DMS 273 (cell line): Measurements from ENCODE around the gene HOXC10.
A peak's percentile ranks its signal among the peaks of the same experiment; 100 is the strongest.

Experiments
- DNase-seq: peaks from one replicate; lab custom pipeline; 2025; ENCODE audit not compliant: unreplicated experiment; lab: John Stamatoyannopoulos, UW

HOXC10 gene

DNA sequence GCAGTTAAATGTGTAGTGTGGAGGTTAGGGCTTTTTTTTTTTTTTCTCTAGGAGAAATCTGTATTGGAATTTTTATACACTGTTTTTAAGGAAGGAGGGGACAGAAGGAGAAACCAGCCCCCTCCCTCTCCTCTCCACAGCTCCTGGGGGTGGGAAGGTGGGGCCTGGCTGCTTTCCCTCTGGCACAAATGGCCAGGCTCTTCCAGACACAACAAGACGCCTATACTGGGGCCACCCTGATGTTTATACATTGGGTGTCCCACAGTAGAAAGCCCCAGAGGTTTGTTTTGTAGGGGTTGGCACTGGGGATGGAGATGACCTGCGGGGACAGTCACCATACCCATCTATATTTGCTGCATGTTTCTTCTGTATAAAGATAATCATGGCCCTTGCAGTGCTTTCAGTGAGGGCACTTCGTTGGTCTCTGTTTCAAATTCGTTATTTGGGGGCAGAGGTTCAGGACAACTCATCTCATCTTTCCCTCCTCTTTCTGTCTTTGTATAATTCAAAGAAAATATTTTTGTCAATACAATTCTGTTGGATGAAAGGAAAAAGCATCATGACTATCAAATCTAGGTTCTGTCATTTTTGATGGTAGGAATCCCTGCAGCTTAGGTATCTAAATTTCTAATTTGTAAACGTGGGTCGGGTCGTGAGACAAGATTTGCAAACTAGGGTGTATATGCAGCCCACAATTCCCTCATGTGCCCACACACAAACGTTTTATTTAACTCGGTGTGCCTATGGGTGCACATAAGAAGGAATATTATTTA, 7.9 kb upstream of the HOXC10 start:
- DNase-seq, result no peak

DNA sequence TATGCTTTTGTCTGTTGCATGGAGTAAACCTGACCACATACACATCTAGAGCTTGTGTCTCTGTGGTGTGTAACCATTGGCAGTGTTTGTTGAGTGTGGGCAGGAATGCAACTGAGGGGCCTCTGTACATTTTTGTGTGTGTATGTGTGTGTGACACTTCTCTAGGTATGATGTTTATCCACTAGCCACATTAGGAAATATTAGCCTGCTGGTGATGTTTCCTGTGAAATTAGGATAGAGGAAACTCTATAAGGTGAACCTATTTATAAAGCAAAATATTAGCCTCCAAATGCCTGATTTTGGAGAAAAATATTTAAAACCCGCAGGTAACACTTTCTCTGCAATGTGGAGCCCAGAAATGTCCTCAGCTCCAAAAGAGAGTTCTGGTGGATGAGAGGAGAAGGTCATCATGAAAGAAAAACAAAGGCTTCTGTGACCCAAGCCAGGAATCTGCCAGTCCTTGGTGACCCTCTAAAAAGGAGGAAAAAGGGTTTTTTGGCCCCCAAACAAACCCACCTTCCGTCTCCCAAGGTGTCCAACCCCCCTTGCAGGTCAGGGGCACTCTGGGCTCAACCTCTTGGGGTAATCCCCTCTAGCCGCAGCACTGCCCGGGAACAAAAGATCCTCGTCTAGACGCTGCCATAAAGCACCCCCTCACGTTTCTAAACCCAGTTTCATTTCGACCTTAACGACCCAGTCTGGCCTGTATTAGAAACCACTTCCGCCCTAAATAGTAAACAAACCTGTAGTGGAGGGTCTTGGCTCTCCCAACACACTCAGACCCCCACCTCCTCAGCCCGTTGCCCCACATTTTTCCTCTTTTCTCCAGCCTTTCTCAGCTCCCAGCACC, 7.1 kb upstream of the HOXC10 start:
- no peak for DNase-seq

GRCh38 chr12:53978477-53979356, 6.2 kb upstream of the HOXC10 start:
- no peak for DNase-seq

DNA sequence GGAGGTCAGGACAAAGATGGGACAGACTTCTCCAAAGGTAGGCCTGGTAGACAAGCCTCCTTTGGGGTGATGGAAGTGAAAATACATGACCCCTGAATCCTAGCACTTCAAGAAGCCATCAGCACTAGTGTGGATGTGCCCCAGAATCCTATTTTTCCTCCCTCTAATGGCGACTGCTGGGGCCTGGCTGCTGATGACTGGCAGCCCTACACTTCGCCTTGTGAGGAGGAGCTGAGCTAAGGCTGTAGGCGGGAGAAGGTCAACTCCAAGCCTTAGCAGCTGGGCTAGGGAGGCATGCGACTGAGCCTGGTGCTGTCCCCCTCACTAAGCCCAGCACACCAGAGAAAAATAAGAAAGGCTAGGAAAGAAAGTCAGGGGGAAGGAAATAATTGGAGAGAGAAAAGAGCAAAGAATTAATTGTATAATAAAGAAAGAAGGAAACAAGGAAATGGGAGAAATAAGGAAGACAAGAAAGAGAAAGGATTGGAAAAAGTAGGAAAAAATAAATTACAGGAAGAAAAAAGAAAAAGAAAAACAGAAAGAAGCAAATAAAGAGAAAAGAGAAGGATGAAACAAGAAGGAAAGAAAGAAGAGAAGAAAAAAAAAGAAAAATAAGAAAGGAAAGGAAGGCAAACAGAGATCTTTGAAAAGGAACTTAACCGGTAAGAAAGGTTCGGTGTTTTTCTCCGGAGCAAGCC, 4.7 kb upstream of the HOXC10 start:
- no peak for DNase-seq

GRCh38 chr12:53980802-53981496, 4.0 kb upstream of the HOXC10 start:
- no peak for DNase-seq

GRCh38 chr12:53981634-53982565, 3.0 kb upstream of the HOXC10 start:
- DNase-seq, result no peak

DNA sequence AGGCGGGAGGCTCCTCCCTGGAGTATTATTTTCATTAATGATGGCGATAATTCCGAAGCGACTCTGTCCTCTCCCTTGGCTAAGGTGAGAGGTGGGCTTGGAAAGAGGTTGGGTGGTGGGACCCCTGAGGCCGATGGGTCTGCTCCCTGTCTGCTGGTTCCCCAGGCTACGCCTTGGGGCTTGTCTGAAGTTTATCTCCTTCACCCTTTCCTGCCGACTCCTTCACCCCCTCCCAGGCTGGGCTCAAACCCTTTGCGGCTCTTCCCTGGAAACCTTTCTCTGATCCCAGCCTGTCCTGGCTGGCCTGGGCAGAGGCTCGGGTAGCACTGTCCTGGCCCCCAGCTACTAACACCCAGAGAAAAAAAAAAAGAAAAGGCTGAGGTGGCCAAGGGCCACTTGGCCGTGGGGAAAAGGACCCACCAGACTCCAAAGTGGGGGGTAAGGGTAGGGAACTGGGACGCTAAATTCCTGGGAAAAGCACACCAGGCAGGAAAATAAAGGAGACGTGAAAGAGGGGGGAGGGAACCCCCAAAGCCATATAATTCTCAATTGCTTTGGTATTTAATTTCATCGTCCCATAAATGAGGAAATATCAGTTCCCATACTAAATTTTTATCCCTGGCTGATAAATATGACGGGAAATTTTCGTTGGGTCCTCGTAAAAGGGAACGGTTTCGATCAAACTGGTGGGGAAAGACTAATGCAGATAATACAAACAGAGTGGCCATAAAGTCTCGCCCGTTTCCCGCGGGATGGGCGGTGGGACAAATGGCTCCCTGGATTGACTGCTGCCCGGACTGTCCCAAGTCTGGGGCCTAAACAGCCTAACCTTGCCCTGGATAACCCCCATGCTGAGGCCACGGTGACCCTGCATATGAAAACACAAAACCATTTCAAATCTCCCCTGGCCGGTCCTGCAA, 2.0 kb upstream of the HOXC10 start:
- DNase-seq, result no peak

- DNase-seq, result no peak
These were observed 1.4 kb upstream of the HOXC10 start for GRCh38 chr12:53983568-53983949.

DNA sequence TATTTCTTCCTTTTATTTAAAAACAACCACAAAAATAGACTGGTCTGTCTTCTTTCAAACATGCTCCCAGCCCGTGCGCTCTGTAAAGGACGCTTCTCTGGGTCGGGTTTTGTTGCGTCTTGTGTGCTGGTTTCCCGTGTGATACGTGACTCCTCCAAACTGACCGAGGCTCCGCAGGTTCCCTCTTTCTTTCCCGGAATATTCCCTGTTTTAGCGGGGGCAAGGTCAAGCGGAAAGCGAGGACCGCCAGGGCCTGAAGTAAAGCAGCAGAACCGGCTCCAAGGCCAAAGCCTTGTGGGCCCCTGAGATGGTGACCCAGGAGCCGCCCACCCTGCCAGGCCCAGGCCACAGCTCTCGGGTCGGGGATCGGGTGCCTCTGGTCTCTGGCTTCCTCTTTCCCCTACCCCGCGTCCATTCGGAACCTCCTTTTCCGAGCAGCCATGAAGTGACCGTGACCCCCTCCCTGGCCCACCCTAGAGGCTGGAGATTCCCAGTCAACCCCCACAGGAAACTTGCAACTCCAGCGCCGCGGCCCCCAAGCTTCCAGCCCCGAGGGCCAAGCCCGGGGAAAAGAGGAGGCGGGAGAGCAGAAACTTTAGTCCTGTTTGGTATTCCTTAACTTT, 885 bp upstream of the HOXC10 start:
- no peak for DNase-seq

- DNase-seq, result no peak
These were observed 697 bp downstream of the HOXC10 start for GRCh38 chr12:53985692-53985993.

DNA sequence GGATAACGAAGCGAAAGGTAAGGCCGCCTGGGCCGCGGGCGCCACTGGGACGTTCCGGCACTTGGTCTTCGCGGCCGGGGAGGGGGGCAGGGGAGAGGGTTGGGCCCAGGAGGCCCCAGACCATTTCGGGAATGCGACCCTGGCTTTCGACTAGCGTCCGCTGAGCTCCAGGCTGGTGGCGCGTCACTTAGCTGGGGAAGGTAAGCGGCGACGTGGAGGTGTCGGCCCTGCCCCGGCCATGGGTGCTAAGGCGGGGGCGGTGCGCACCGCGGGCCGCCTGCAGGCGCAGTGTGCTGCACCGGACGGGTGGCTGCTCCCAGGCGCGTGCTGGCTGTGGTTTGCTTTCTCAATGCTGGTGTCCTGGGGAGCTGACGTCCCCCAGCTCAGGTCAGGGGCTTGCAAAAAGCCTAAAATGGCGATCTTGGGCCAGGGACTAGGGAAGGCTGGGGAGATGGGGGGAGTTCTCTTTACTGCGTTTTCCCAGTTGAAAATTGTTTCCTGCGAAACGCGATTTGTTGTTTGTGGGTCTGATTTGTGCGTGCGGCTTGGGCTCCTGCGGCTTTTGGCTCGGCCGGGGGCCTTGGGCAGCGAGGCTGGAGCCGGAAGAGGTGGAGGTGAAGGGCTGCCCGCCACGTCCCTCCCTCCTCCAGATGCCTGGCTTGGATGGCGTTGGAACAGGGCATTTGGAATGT, 1.2 kb downstream of the HOXC10 start:
- DNase-seq, result no peak

- no peak for DNase-seq
These were observed 1.9 kb downstream of the HOXC10 start for GRCh38 chr12:53986686-53987483.

DNA sequence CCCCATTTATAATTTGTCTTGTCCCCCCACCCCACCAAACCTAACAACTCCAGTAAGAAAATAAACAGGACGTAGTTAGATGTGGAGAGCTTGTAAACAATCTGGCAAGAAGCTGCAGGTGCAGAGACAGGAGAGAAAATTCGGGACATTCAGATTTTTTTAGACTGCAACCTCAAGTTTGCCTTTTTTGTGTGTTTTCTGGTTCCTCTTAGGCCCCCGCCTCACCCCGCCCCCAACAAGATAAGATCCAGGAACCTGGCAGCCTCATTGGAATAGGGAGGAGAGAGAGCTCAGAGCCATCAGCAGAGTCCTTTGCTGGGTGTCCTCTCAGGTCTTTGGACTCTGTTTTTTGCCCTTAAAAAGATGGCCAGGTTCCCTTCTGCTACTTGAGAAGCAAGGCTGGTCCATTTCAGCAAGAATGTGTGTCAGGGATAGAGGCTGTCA, 2.9 kb downstream of the HOXC10 start:
- no peak for DNase-seq

DNA sequence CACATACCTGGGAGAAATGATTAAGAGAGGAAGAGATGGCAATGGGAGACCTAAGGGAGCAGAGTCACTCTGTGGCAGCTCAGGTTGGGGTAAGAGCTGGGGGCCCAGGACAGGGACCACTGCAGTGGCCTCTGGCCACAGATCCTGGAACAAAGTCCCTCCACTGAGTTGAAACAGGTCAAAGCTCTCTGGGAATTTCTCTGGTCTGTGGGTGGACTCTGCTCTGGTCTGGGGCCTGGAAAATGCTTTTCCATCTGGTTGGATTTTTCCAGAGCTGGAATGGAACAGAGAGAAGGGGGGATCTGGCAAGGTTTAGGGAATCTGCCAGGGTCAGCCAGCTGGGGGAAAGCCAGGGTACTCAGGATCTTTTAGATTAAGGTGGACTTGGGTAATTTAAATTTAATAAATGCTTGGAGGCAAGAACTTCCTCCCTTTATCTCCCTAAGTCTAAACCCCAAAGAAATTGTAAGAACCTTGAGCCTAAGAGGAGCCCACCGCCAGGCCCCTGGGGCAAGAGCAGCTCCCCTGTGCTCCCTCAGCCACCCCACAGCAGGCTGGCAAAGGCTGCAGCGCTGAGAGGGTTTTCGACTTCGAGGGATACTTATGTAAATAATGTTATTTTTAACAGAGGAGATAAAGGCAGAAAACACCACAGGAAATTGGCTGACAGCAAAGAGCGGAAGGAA, 3.7 kb downstream of the HOXC10 start:
- no peak for DNase-seq

DNA sequence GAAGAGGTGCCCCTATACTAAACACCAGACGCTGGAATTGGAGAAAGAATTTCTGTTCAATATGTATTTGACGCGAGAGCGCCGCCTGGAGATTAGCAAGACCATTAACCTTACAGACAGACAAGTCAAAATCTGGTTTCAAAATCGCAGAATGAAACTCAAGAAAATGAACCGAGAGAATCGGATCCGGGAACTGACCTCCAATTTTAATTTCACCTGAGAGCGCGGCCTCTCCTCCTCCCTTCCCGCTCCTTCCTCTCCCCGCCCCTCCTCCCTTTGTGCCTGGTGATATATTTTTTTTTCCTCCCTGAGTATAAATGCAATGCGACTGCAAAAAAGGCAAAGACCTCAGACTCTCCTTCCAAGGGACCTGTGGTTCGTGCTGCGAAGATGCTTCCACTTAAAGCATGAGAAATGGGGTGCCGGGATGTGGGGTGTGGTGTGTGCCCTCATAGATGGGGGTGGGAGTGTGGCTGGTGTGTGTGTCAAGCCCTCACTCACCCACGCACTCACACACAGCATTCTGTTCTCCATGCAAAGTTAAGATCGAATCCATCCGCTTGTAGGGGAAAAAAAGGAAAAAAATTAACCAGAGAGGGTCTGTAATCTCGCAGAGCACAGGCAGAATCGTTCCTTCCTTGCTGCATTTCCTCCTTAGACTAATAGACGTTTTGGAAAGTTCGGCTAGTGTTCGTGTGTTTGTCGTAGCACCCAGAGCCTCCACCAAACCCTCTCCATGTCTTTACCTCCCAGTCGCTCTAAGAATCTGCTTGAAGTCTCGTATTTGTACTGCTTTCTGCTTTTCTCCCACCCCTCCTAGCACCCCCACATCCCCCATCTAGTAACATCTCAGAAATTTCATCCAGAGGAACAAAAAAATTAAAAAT, 4.5 kb downstream of the HOXC10 start:
- DNase-seq, result peak; percentile 68
